Activated CD4-positive, alpha-beta T cell treated with anti-CD3 and anti-CD28 coated beads, Interleukin-10, Interleukin-2, amounts not matched to agents 100 ng/mL and 50 ng/mL, durations not matched to agents 16 hours and 8 hours (primary cell): Measurements from ENCODE around the gene IFNA6.

ENCODE experiments used
- DNase-seq: peaks from one replicate; pipeline ENCODE4 v3.0.0-alpha.2; 2020

Gene IFNA6

GRCh38 chr9:21326526-21327139 lies 24.1 kb downstream of the IFNA6 start:
- DNase-seq: peak; percentile 62

- no peak for DNase-seq
Measured at GRCh38 chr9:21324047-21324446, 26.6 kb downstream of the IFNA6 start.

- no peak for DNase-seq
Measured at GRCh38 chr9:21322911-21323461, 27.7 kb downstream of the IFNA6 start.

GRCh38 chr9:21320465-21320864 lies 30.2 kb downstream of the IFNA6 start:
- no peak for DNase-seq

- DNase-seq: peak; percentile 45
Measured at GRCh38 chr9:21317956-21318923, 32.4 kb downstream of the IFNA6 start.

- DNase-seq: no peak
Measured at GRCh38 chr9:21316860-21317259, 33.8 kb downstream of the IFNA6 start.

- no peak for DNase-seq
Measured at GRCh38 chr9:21316032-21316842, 34.5 kb downstream of the IFNA6 start.

- DNase-seq: no peak
Measured at GRCh38 chr9:21314152-21314551, 36.5 kb downstream of the IFNA6 start.

GRCh38 chr9:21311889-21312288 lies 38.8 kb downstream of the IFNA6 start:
- DNase-seq: no peak

GRCh38 chr9:21305213-21305612 lies 45.5 kb downstream of the IFNA6 start, which contains the start of gene IFNA5:
IFNA5 (minus strand) TSS chr9:21305313; CDS start chr9:21305256, 57 bp downstream.
- no peak for DNase-seq
